ENCODE data around the gene ZNF284.

DNA sequence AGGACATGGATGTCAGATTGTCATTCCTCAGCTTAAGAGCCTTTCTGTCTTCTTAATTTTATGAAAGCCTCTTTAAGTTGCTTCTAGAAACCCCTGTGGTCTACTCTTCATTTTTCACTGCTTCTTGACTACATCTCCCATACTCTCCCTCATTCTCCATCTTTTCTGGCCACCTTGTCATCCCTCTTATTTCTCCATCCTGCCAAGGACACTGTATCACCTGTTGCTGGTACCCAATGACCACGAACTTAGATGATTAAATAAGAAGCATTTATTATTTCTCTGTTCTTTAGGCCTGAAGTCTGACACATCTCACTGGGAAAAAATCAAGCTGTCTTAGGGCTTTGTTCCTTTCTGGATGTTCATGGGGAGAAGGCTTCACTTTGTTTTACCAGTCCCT, 10.9 kb upstream of the ZNF284 start:
- TF ChIP-seq, protein P1, sequence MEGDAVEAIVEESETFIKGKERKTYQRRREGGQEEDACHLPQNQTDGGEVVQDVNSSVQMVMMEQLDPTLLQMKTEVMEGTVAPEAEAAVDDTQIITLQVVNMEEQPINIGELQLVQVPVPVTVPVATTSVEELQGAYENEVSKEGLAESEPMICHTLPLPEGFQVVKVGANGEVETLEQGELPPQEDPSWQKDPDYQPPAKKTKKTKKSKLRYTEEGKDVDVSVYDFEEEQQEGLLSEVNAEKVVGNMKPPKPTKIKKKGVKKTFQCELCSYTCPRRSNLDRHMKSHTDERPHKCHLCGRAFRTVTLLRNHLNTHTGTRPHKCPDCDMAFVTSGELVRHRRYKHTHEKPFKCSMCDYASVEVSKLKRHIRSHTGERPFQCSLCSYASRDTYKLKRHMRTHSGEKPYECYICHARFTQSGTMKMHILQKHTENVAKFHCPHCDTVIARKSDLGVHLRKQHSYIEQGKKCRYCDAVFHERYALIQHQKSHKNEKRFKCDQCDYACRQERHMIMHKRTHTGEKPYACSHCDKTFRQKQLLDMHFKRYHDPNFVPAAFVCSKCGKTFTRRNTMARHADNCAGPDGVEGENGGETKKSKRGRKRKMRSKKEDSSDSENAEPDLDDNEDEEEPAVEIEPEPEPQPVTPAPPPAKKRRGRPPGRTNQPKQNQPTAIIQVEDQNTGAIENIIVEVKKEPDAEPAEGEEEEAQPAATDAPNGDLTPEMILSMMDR (IDR thresholded peaks at IDR 0.05): no peak
- TF ChIP-seq POLR2A (IDR thresholded peaks at IDR 0.05): no peak
- TF ChIP-seq POLR2AphosphoS5 (IDR thresholded peaks at IDR 0.05): no peak
